NB4 (cell line): ENCODE measurements around the gene PRL.

Source experiments
- CTCF ChIP-seq: IDR thresholded peaks from one replicate; pipeline ENCODE4 v1.5.1; 2012; ENCODE audit warnings: low read depth, low read length
- POLR2A ChIP-seq: IDR thresholded peaks from 2 replicates; pipeline ENCODE4 v1.6.1; 2011; ENCODE audit warnings: mild to moderate bottlenecking; ENCODE audit not compliant: insufficient read length; ENCODE audit errors: extremely low read depth

- TF ChIP-seq POLR2A (no peak), CTCF (no peak)
These were observed 29.7 kb upstream of the PRL start for GRCh38 chr6:22326500-22326899.
